Activated CD4-positive, alpha-beta T cell treated with anti-CD3 and anti-CD28 coated beads for 36 hours (primary cell): ENCODE data around the gene TBX2. TPM values are rescaled to one million over a fixed set of nuclear protein-coding genes. Genes with fewer than 3 reads are reported as not detected.

Experiments used
- ATAC-seq: fragments of 200-7000 bp; cut with Tn5 transposase; one replicate; pipeline ENCODE4 v1.10.0; 2021; ENCODE audit warnings: mild to moderate bottlenecking, moderate library complexity
- CTCF ChIA-PET: fragments of 350-600 bp; sonication (Branson Sonifier 250); formaldehyde crosslinking; loops from one replicate; lab custom pipeline; 2021; ENCODE audit warnings: antibody characterized with exemption; lab: Charles Lee
- POLR2A ChIA-PET: fragments of 350-600 bp; sonication (Branson Sonifier 250); formaldehyde crosslinking; loops from one replicate; lab custom pipeline; 2021; ENCODE audit warnings: antibody characterized with exemption, inconsistent platforms; lab: Charles Lee
- DNase-seq: peaks from one replicate; pipeline ENCODE4 v3.0.0-alpha.2; 2020
- H3K27ac Mint-ChIP-seq: one replicate; pipeline ENCODE4 v1.8.0; 2021; ENCODE audit warnings: mixed read lengths
- H3K27me3 Mint-ChIP-seq: one replicate; pipeline ENCODE4 v1.8.0; 2021; ENCODE audit warnings: mixed read lengths
- H3K36me3 Mint-ChIP-seq: one replicate; pipeline ENCODE4 v1.8.0; 2021; ENCODE audit warnings: low read depth, mixed read lengths
- H3K4me1 Mint-ChIP-seq: one replicate; pipeline ENCODE4 v1.8.0; 2021; ENCODE audit warnings: mixed read lengths
- H3K4me3 Mint-ChIP-seq: one replicate; pipeline ENCODE4 v1.8.0; 2021; ENCODE audit warnings: mild to moderate bottlenecking, moderate library complexity, mixed read lengths
- H3K9me3 Mint-ChIP-seq: one replicate; pipeline ENCODE4 v1.8.0; 2021; ENCODE audit warnings: low read depth, mixed read lengths
- intact Hi-C, 2 experiments: fragments of 100-400 bp; cut with DNase I in 1 of 2; cut with micrococcal nuclease in 1 of 2; formaldehyde crosslinking; loops; one replicate each; pipeline versions ENCODE4 v1.14.2 to v1.15.1; 2022 to 2024; cut with DNase I, micrococcal nuclease
- total RNA-seq, 2 experiments: library from RNA; stranded (reverse); gene quantifications; one replicate each; pipeline ENCODE4 v1.2.3, GENCODE V29; 2021

The TBX2 gene
- total RNA-seq, 2 experiments from 2014 or later, result not detected

GRCh38 chr17:61405686-61406536 lies 6.3 kb downstream of the TBX2 start:
- no peak overlapping the region for H3K27ac Mint-ChIP-seq
- ChIA-PET POLR2A (no interaction called here), CTCF (no interaction called here)
- ATAC-seq, result no peak
- peaks cover 69% of the 10 kb centered on the region for H3K27me3 Mint-ChIP-seq
- no peak for DNase-seq
- no peaks in the 10 kb centered on the region for H3K9me3 Mint-ChIP-seq
- peaks cover 38% of the 10 kb centered on the region for H3K4me1 Mint-ChIP-seq
- H3K36me3 Mint-ChIP-seq, result no peaks in the 10 kb centered on the region
- intact Hi-C loops, result no loop called here
- no peak overlapping the region for H3K4me3 Mint-ChIP-seq

GRCh38 chr17:61406537-61406845 lies 6.8 kb downstream of the TBX2 start:
- DNase-seq (no peak), ATAC-seq (no peak)
- Mint-ChIP-seq H3K4me3 (no peak overlapping the region), H3K27ac (no peak overlapping the region), H3K4me1 (peaks cover 32% of the 10 kb centered on the region), H3K27me3 (peaks cover 63% of the 10 kb centered on the region), H3K9me3 (no peaks in the 10 kb centered on the region), H3K36me3 (no peaks in the 10 kb centered on the region)
- intact Hi-C loops, result no loop called here
- POLR2A ChIA-PET, result no interaction called here
- CTCF ChIA-PET, result interaction anchor here (1.2 kb wide), 1 partner anchor 48 kb away, joined by 3 read pairs; no protein-coding TSS in a partner anchor

DNA sequence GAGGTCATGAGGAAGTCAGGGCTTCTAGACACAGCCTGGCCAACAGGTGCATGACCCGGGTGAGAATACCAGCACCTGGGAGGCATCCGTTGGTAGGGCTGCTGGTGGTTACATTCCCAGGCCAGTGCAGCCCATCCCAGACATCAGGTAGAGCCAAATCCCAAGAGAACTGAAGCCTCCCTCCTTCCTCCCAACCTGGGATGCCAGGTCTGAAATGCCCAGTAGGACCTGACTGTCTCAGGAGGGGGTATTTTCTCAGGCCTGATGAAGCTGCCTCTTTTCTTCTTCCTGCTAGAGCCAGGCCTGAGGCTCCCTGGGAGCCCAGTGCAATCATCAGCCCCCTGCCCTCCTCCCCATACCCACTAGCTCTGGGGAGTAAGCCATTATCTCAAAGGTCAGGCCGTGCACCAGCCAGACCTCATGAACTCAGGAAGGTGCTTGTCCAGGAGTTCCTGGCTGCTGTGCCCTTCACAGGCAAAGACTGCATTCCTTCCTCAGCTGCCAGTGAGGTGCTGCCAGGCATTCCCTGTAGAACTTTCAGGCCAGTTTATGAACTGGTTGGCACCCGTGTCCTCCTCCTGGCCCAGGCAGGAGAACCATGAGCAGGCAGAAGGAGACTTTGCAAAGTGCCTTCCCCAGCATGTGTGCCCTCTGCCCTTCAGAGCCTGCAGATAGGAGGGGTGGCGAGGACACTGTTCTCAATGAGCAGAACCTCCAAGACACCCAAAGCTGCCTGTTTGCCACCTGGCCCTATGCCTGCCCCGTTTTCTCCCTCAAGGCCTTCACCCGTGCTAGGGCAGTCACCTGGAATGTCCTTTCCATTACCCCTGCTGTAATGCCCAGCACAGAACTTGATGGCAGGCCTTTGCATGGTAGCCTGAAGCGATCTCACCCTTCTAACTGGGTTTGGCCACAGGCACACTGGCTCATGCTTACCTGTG lies 7.6 kb downstream of the TBX2 start:
- CTCF ChIA-PET, result interaction anchor here (1.2 to 1.9 kb wide), 2 partner anchors 13 to 48 kb away, joined by 3 to 6 read pairs; no protein-coding TSS in a partner anchor
- POLR2A ChIA-PET, result interaction anchor here (0.7 kb wide), 1 partner anchor 9 kb away, joined by 3 read pairs; no protein-coding TSS in a partner anchor

GRCh38 chr17:61408151-61409041 lies 8.8 kb downstream of the TBX2 start:
- Mint-ChIP-seq H3K27ac (no peak overlapping the region), H3K9me3 (no peaks in the 10 kb centered on the region), H3K27me3 (peaks cover 49% of the 10 kb centered on the region), H3K36me3 (no peaks in the 10 kb centered on the region), H3K4me3 (peak overlapping the region; percentile 45), H3K4me1 (peaks cover 22% of the 10 kb centered on the region)
- CTCF ChIA-PET, result interaction anchor here (0.7 to 1.9 kb wide), 6 partner anchors 12 to 688 kb away, joined by 3 to 10 read pairs (median 3); no protein-coding TSS in a partner anchor
- intact Hi-C loops, result no loop called here
- no peak for ATAC-seq
- DNase-seq, result no peak
- POLR2A ChIA-PET, result no interaction called here

More for the DNA sequence above, 7.6 kb downstream of the TBX2 start:
- Mint-ChIP-seq H3K27ac (no peak overlapping the region), H3K4me3 (no peak overlapping the region), H3K4me1 (peaks cover 32% of the 10 kb centered on the region), H3K9me3 (no peaks in the 10 kb centered on the region), H3K27me3 (peaks cover 60% of the 10 kb centered on the region), H3K36me3 (no peaks in the 10 kb centered on the region)
- DNase-seq (no peak), ATAC-seq (no peak)
- intact Hi-C loops, result no loop called here

DNA sequence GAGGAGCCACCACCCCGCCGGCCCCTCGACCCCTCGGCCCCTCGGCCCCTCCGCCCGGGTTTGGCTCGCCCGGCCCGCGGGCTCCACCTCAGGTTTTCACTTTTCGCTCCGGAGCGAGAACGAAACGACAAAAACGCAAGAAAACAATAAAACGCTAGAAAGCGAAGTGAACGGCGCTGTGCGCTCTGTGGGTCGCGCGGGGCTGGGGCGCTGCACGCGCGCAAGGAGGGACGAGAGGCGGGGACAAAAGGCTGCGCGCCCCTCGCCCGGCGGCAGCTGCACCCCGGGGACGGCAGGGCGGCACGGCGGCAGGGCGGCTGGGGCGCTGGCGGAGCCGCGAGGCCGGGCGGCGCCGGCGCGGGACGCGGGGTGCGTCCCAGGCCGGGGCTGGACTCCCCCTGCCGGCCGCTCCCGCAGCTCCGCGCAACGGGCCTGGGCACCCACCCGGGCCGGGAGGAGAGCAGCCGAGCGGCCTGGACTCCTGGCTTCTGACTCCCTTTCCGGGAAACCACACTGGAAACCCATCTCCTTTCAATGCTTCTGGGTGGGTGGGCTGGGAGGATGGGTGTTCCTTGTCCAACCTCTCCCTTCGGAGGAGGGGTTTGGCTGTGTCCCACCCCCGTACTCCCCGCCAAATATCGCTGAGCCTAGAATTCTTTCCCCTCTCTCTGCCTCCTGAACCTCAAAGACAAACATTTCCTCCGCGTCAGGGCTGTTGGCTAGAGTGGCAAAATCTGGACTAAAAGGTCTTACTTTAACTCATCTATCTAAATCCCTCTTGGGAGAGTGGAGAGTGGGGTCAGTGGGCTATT lies 9.9 kb downstream of the TBX2 start:
- H3K9me3 Mint-ChIP-seq, result no peaks in the 10 kb centered on the region
- H3K4me3 Mint-ChIP-seq, result peak overlapping the region; percentile 45
- POLR2A ChIA-PET, result no interaction called here
- ATAC-seq, result peak; percentile 20
- H3K36me3 Mint-ChIP-seq, result no peaks in the 10 kb centered on the region
- no peak overlapping the region for H3K27ac Mint-ChIP-seq
- intact Hi-C loops, result loop anchor here (2.0 to 5.0 kb wide), 4 partner anchors 13 to 807 kb away; partner anchors contain the start of gene PPM1D (in 1 of the 2)
- peak; percentile 62 for DNase-seq
- H3K4me1 Mint-ChIP-seq, result peaks cover 14% of the 10 kb centered on the region
- peaks cover 41% of the 10 kb centered on the region for H3K27me3 Mint-ChIP-seq
- CTCF ChIA-PET, result interaction anchor here (0.8 to 2.3 kb wide), 5 partner anchors 10 to 689 kb away, joined by 3 to 10 read pairs (median 3); no protein-coding TSS in a partner anchor

DNA sequence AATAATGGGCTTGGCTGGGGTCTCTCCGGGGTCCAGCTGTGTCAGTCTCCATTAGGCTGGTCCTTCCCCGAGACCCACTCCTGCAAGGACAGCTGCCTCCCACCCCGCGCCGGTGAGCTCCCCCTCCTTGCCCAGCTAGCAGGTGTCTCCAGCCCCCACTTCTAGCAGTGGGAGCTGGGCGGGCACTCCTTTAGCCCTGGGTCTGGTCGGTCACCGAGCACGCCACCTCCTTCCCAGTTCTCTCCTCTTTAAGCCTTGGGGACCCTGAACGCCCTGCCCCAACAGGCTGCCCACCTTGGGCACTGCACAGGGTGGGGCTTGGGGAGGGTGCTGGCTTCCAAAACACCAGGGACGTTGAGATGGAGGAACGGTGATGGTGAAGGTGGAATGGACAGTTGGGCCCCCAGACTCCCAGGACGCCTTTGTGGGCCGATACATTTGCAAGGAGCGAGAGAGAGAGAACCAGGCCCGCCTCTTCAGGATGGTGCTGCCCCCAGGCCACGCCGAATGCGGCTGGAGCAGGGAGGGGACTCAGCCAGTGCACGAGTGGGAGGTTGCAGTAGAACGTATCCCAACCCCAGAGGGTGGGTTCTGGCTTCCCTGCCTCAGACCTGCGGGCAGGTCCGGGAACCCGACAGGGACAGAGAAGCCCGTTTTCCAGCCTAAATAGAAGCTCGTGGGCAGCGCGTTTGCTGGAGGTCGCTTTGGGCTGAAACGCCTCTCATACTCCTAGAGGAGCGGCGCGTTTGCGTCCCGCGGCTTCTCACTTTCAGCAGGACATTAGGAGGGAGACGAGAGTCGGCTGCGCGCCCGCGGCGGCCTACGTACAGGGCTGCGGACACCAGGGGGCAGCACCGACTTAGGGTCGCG lies 10.7 kb downstream of the TBX2 start:
- DNase-seq (peak; percentile 87), ATAC-seq (peak; percentile 57)
- H3K4me3 Mint-ChIP-seq, result peak overlapping the region; percentile 45
- CTCF ChIA-PET, result interaction anchor here (0.8 to 2.3 kb wide), 6 partner anchors 11 to 690 kb away, joined by 3 to 10 read pairs (median 3); no protein-coding TSS in a partner anchor
- POLR2A ChIA-PET, result interaction anchor here (0.8 kb wide), 1 partner anchor 163 kb away, joined by 3 read pairs; no protein-coding TSS in a partner anchor
- intact Hi-C loops, result loop anchor here (2.0 to 5.0 kb wide), 4 partner anchors 14 to 808 kb away; partner anchors contain the start of gene PPM1D (in 1 of the 2)
- peaks cover 38% of the 10 kb centered on the region for H3K27me3 Mint-ChIP-seq
- no peak overlapping the region for H3K27ac Mint-ChIP-seq
- peaks cover 14% of the 10 kb centered on the region for H3K4me1 Mint-ChIP-seq
- H3K9me3 Mint-ChIP-seq, result no peaks in the 10 kb centered on the region
- no peaks in the 10 kb centered on the region for H3K36me3 Mint-ChIP-seq

DNA sequence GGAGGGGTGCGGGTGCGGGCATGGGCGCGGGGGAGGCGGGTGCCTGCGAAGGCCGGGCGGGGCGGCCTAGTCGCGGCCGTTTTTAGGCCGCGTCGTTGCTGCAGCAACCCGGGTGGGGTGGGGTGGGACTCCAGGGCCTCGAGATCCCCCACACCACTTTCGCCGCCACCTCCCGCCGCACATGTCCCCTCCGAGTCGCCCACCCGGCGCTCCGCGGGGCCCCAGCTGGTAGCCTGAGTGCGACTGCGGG lies 11.3 kb downstream of the TBX2 start:
- no peaks in the 10 kb centered on the region for H3K36me3 Mint-ChIP-seq
- H3K27me3 Mint-ChIP-seq, result peaks cover 37% of the 10 kb centered on the region
- intact Hi-C loops, result loop anchor here (2.0 to 5.0 kb wide), 4 partner anchors 14 to 809 kb away; partner anchors contain the start of gene PPM1D (in 1 of the 2)
- H3K4me3 Mint-ChIP-seq, result peak overlapping the region; percentile 38
- no peak for ATAC-seq
- H3K4me1 Mint-ChIP-seq, result peaks cover 14% of the 10 kb centered on the region
- no peaks in the 10 kb centered on the region for H3K9me3 Mint-ChIP-seq
- POLR2A ChIA-PET, result interaction anchor here (0.8 kb wide), 1 partner anchor 162 kb away, joined by 3 read pairs; no protein-coding TSS in a partner anchor
- no peak for DNase-seq
- no peak overlapping the region for H3K27ac Mint-ChIP-seq
- CTCF ChIA-PET, result interaction anchor here (0.8 to 2.3 kb wide), 3 partner anchors 108 to 667 kb away, joined by 3 to 8 read pairs (median 3); no protein-coding TSS in a partner anchor

DNA sequence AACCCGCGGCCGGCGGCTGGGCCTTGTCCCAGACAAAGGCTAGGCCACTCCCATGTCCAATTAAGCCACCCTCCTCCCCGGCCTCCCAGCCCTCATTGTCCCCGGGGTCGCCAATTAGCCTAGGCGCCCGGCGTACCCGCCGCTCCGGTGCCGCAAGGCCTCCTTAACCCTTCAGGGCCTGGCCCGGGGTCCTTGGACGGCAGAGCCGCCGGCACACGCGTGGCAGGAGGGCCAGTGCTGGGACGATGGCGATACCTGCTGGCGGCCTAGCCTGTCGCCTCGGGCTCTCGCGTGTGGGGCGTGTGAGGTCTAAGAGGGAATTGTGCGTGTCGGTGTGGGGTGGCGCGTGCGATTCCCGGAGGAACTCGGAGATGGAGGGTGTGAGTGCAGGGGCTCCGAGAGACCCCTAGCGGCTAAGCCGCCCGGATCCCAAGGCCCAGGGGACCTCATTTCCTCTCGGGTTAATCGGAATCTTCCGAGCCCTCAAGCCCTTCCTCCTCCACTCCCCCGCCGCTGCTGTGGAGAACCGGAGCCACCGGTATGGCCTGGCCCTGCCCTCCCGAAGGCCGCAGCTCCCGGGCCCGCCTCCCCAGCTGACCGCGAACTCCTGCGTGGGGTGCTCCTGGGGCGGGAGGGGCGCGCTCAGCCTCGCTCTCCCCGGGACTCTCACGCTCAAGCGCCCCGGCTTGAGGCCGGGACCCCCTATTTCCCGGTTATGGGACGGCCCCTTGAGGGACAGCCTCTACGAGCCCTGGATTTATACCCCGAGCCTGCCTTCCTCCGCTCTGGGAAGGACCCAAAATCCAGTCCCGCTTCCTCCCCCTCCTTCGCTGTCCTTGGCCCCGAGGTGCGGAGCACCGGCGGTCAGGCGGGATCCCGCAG lies 11.9 kb downstream of the TBX2 start:
- H3K27me3 Mint-ChIP-seq, result peaks cover 34% of the 10 kb centered on the region
- peaks cover 14% of the 10 kb centered on the region for H3K4me1 Mint-ChIP-seq
- peak overlapping the region; percentile 49 for H3K4me3 Mint-ChIP-seq
- ChIA-PET CTCF (interaction anchor here (0.5 to 2.6 kb wide), 19 partner anchors 10 to 751 kb away, joined by 3 to 12 read pairs (median 3); no protein-coding TSS in a partner anchor), POLR2A (interaction anchor here (0.6 to 0.7 kb wide), 3 partner anchors 189 to 451 kb away, joined by 3 to 4 read pairs (median 3); no protein-coding TSS in a partner anchor)
- no peaks in the 10 kb centered on the region for H3K36me3 Mint-ChIP-seq
- no peaks in the 10 kb centered on the region for H3K9me3 Mint-ChIP-seq
- ATAC-seq (no peak), DNase-seq (peak; percentile 46)
- no peak overlapping the region for H3K27ac Mint-ChIP-seq
- intact Hi-C loops, result loop anchor here (1.0 to 5.0 kb wide), 12 partner anchors 15 to 809 kb away; partner anchors contain the start of gene PPM1D (in 1 of the 2)
